SU-DHL-6 (cell line): ENCODE results near the gene AFG1L.
"Not testable (repeated sequence)": the region's sequence is repeated elsewhere in the genome, so short reads cannot be mapped to it uniquely, and the experiment has no call there.

ENCODE experiments used
- H2AFZ ChIP-seq: fragments of 200-600 bp; sonication (generic); 2 replicates; pipeline ENCODE4 v1.6.1; 2014; ENCODE audit warnings: low read depth, mild to moderate bottlenecking, moderate library complexity, mixed read lengths, antibody characterized with exemption, low read length; ENCODE audit not compliant: severe bottlenecking
- H3F3A ChIP-seq: fragments of 200-600 bp; shearing (Covaris generic); 2 replicates; pipeline ENCODE4 v1.6.0; 2016; ENCODE audit warnings: antibody characterized with exemption, mild to moderate bottlenecking; ENCODE audit not compliant: insufficient read depth
- H3K27ac ChIP-seq: fragments of 200-600 bp; sonication (generic); 2 replicates; pipeline ENCODE4 v1.5.1; 2016; ENCODE audit warnings: low read depth, mild to moderate bottlenecking, low read length, moderate library complexity, mixed read lengths
- H3K27me3 ChIP-seq: fragments of 200-600 bp; sonication (generic), shearing (Covaris generic); 2 replicates; pipeline ENCODE4 v1.6.0; 2014; ENCODE audit warnings: mild to moderate bottlenecking, low read length
- H3K36me3 ChIP-seq: fragments of 200-600 bp; sonication (generic); 2 replicates; pipeline ENCODE4 v1.6.1; 2014; ENCODE audit warnings: mild to moderate bottlenecking, low read length, mixed read lengths
- H3K4me2 ChIP-seq: fragments of 300-600, 200-600 bp; shearing (Covaris generic), sonication (generic); 2 replicates; pipeline ENCODE4 v1.6.0; 2014; ENCODE audit warnings: low read length, low read depth, mild to moderate bottlenecking; ENCODE audit not compliant: poor library complexity, severe bottlenecking
- H3K4me3 ChIP-seq: fragments of 200-600 bp; sonication (generic); 2 replicates; pipeline ENCODE4 v1.5.1; 2014; ENCODE audit warnings: antibody characterized with exemption, low read length, mild to moderate bottlenecking, mixed read lengths; ENCODE audit not compliant: insufficient read depth, poor library complexity, severe bottlenecking
- H3K79me2 ChIP-seq: fragments of 200-600 bp; sonication (generic); 2 replicates; pipeline ENCODE4 v1.6.1; 2014; ENCODE audit warnings: mild to moderate bottlenecking, low read length, moderate library complexity; ENCODE audit not compliant: insufficient read depth
- H3K9ac ChIP-seq: fragments of 200-600 bp; sonication (generic); 2 replicates; pipeline ENCODE4 v1.7.0; 2014; ENCODE audit warnings: mild to moderate bottlenecking, low read length
- H3K9me2 ChIP-seq: fragments of 200-600 bp; sonication (generic); replicated peaks from 2 replicates; pipeline ENCODE4 v1.6.1; 2014; ENCODE audit warnings: low read length; ENCODE audit not compliant: insufficient read depth
- H3K9me3 ChIP-seq: fragments of 200-600 bp; sonication (generic); 2 replicates; pipeline ENCODE4 v1.6.1; 2014; ENCODE audit warnings: low read length, mixed read lengths; ENCODE audit not compliant: insufficient read depth
- H4K20me1 ChIP-seq: fragments of 200-600 bp; sonication (generic); 2 replicates; pipeline ENCODE4 v1.6.1; 2014; ENCODE audit warnings: low read depth, mild to moderate bottlenecking, antibody characterized with exemption, low read length, moderate library complexity, mixed read lengths
- CTCF ChIP-seq: fragments of 200-600 bp; sonication (generic); IDR thresholded peaks from one replicate; pipeline ENCODE4 v1.5.1; 2017; ENCODE audit warnings: antibody characterized with exemption, mild to moderate bottlenecking, low read length, moderate library complexity; ENCODE audit not compliant: insufficient read depth, poor library complexity, severe bottlenecking
- EZH2phosphoT487 ChIP-seq: fragments of 200-600 bp; sonication (generic), shearing (Covaris generic); conservative IDR thresholded peaks from 2 replicates; pipeline ENCODE4 v1.6.1; 2018; ENCODE audit warnings: mild to moderate bottlenecking, antibody characterized with exemption, low read length, moderate library complexity, mixed read lengths

AFG1L gene

GRCh38 chr6:108408861-108409260, 114.0 kb downstream of the AFG1L start:
- Histone ChIP-seq H3K9me3 (no peaks in the 10 kb centered on the region), H4K20me1 (no peaks in the 10 kb centered on the region), H3K9me2 (no peaks in the 10 kb centered on the region), H3K9ac (no peak overlapping the region), H3F3A (no peaks in the 10 kb centered on the region), H2AFZ (no peak overlapping the region), H3K4me3 (no peak overlapping the region), H3K79me2 (no peaks in the 10 kb centered on the region), H3K27ac (no peak overlapping the region), H3K4me2 (no peak overlapping the region), H3K36me3 (no peaks in the 10 kb centered on the region; the same call in 1 of the 2 replicates), H3K27me3 (no peaks in the 10 kb centered on the region)
- TF ChIP-seq CTCF (no peak), EZH2phosphoT487 (no peak)

DNA sequence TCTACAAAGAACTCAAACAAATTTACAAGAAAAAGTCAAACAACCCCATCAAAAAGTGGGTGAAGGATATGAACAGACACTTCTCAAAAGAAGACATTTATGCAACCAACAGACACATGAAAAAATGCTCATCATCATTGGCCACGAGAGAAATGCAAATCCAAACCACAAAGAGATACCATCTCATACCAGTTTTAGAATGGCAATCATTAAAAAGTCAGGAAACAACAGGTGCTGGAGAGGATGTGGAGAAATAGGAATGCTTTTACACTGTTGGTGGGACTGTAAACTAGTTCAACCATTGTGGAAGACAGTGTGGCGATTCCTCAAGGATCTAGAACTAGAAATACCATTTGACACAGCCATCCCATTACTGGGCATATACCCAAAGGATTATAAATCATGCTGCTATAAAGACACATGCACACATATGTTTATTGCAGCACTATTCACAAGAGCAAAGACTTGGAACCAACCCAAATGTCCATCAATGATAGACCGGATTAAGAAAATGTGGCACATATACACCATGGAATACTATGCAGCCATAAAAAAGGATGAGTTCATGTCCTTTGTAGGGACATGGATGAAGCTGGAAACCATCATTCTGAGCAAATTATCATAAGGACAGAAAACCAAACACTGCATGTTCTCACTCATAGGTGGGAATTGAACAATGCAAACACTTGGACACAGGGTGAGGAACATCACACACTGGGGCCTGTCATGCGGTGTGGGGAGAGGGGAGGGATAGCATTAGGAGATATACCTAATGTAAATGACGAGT, 121.4 kb downstream of the AFG1L start:
- not testable (repeated sequence) for H3K36me3 ChIP-seq

DNA sequence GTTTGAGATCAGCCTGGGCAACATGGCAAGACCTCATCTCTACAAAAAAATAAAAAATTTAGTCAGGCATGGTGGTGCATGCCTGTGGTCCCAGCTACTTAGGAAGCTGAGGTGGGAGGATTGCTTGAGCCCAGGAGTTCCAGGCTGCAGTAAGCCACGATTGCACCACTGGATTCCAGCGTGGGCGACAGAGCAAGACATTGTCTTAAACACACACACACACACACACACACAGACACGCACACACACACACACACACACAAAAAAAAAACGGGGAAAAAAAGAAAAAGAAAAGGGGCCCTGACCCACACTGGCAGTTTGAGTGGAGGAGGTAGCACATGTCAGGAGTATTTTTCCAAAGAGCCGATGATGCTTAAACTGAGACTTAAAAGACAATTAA, 122.2 kb downstream of the AFG1L start:
- H3K9me2 ChIP-seq: no peaks in the 10 kb centered on the region
- no peak overlapping the region for H2AFZ ChIP-seq
- H3K9me3 ChIP-seq: no peaks in the 10 kb centered on the region
- no peak overlapping the region for H3K4me2 ChIP-seq
- H3F3A ChIP-seq: no peaks in the 10 kb centered on the region
- H3K4me3 ChIP-seq: no peak overlapping the region
- no peaks in the 10 kb centered on the region for H3K36me3 ChIP-seq
- no peaks in the 10 kb centered on the region for H3K79me2 ChIP-seq
- no peak overlapping the region for H3K9ac ChIP-seq
- no peak overlapping the region for H3K27ac ChIP-seq
- H4K20me1 ChIP-seq: no peaks in the 10 kb centered on the region
- TF ChIP-seq CTCF: no peak
- no peak for TF ChIP-seq EZH2phosphoT487
- H3K27me3 ChIP-seq: no peaks in the 10 kb centered on the region

More for the DNA sequence above, 121.4 kb downstream of the AFG1L start:
- H3K9me2 ChIP-seq, H3K79me2 ChIP-seq, H3F3A ChIP-seq, H3K27ac ChIP-seq, H3K4me3 ChIP-seq, H3K9ac ChIP-seq, H3K9me3 ChIP-seq, H2AFZ ChIP-seq, H3K4me2 ChIP-seq, H3K27me3 ChIP-seq, H4K20me1 ChIP-seq: not testable (repeated sequence)

DNA sequence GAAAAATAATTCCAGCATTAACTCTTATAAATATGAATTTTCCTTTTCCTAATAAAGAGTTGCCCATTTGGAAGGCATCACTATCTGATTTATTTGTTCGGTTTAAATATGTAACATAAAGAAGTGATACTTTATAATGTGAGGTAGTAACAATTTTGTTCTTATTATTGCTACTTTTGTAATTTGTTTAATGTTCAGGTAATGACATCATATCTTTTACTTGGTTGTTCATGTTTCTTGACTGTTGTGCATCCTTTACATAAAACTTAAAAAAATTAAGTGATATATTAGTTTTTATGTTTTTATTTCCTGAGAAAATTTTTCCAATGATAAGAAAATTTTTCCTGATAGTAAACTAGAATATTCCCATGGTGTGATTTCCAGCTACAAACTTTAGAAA, 124.6 kb downstream of the AFG1L start:
- H2AFZ ChIP-seq: no peak overlapping the region
- no peak overlapping the region for H3K4me3 ChIP-seq
- H3F3A ChIP-seq: no peaks in the 10 kb centered on the region
- no peak overlapping the region for H3K27ac ChIP-seq
- H3K9ac ChIP-seq: no peak overlapping the region
- no peaks in the 10 kb centered on the region for H3K27me3 ChIP-seq
- TF ChIP-seq CTCF (no peak), EZH2phosphoT487 (no peak)
- no peaks in the 10 kb centered on the region for H3K9me3 ChIP-seq
- no peaks in the 10 kb centered on the region for H3K79me2 ChIP-seq
- H3K9me2 ChIP-seq: no peaks in the 10 kb centered on the region
- no peak overlapping the region for H3K4me2 ChIP-seq
- H3K36me3 ChIP-seq: no peaks in the 10 kb centered on the region
- no peaks in the 10 kb centered on the region for H4K20me1 ChIP-seq
